Lower leg skin (tissue), 3 donors: ENCODE data around the gene USF1.

Source experiments
- CTCF ChIP-seq, 3 donors: fragments of 450-650 bp; IDR thresholded peaks; one replicate each; pipeline ENCODE4 v1.5.1; 2016; ENCODE audit warnings: antibody characterized with exemption in 3 of 3, mild to moderate bottlenecking in 3 of 3, moderate library complexity in 2 of 3
- POLR2A ChIP-seq, 2 donors: fragments of 450-650 bp; IDR thresholded peaks; one replicate each; pipeline ENCODE4 v1.6.1; 2016 to 2017; ENCODE audit warnings: antibody characterized with exemption in 2 of 2, mild to moderate bottlenecking in 1 of 2, moderate library complexity in 1 of 2

- TF ChIP-seq CTCF (IDR thresholded peaks at IDR 0.05) (no peak), POLR2A (IDR thresholded peaks at IDR 0.05) (no peak)
These were observed 49.5 kb upstream of the USF1 start for GRCh38 chr1:161095230-161095629.
